Urinary bladder (tissue), 4 donors: ENCODE measurements around the gene GJB5. TPM values are rescaled to one million over a fixed set of nuclear protein-coding genes. Genes with fewer than 3 reads are reported as not detected.

Experiments used
- DNase-seq: peaks from one replicate; pipeline ENCODE4 v3.0.0-alpha.2; 2015; ENCODE audit errors: extremely low spot score
- H3K27ac ChIP-seq: one replicate; pipeline ENCODE4 v1.5.1; 2013; ENCODE audit warnings: low read depth, mild to moderate bottlenecking, moderate library complexity
- H3K36me3 ChIP-seq: one replicate; pipeline ENCODE4 v1.6.1; 2013; ENCODE audit warnings: mild to moderate bottlenecking, moderate library complexity; ENCODE audit not compliant: insufficient read depth
- H3K4me1 ChIP-seq: one replicate; pipeline ENCODE4 v1.6.1; 2013; ENCODE audit warnings: mild to moderate bottlenecking, moderate library complexity; ENCODE audit not compliant: insufficient read depth
- H3K4me3 ChIP-seq: one replicate; pipeline ENCODE4 v1.5.1; 2013; ENCODE audit warnings: low read depth, low read length
- WGBS: extraction: QIAGEN DNeasy Blood & Tissue Kit; methylation state at CpG from one replicate; pipeline ENCODE4 v1.1.7; 2013; 5-methylcytosine and 5-hydroxymethylcytosine counted together
- polyA plus RNA-seq: library from polyadenylated mRNA; stranded (reverse); fragments of 200-250 nt; gene quantifications from one replicate; pipeline ENCODE4 v1.2.3, GENCODE V29; 2013
- total RNA-seq: library from RNA; depleted of rRNA; stranded (reverse); fragments of >200 nt; gene quantifications from one replicate; pipeline ENCODE4 v1.2.3, GENCODE V29; 2014
- donor health status: healthy with polysubstance abuse.
- donor health status: healthy.

The GJB5 gene
- total RNA-seq (2.7 TPM), polyA plus RNA-seq (3.5 TPM)

- Histone ChIP-seq H3K27ac (peak within 1 kb of the TSS; percentile 76), H3K4me1 (no peaks in the 10 kb centered on the region), H3K36me3 (no peaks in the 10 kb centered on the region), H3K4me3 (no peak within 1 kb of the TSS)
- DNase-seq: no peak
- 52% methylated on average over 13 of the region's 13 CpGs for WGBS
These were observed at the start of gene GJB5 for GRCh38 chr1:34754964-34755637. TSS of gene GJB5 (plus strand) at chr1:34755047. CDS start at chr1:34757331, 2,284 bp downstream.

GRCh38 chr1:34705077-34705476, 49.8 kb upstream of the GJB5 start:
- Histone ChIP-seq H3K27ac (no peak overlapping the region), H3K4me3 (no peak overlapping the region), H3K36me3 (no peaks in the 10 kb centered on the region), H3K4me1 (no peaks in the 10 kb centered on the region)
- 46% methylated on average over 3 of the region's 3 CpGs for WGBS
- DNase-seq: no peak

GRCh38 chr1:34708106-34708505, 46.7 kb upstream of the GJB5 start:
- H3K27ac ChIP-seq: no peak overlapping the region
- H3K4me3 ChIP-seq: no peak overlapping the region
- 80% methylated on average over 4 of the region's 4 CpGs for WGBS
- no peak for DNase-seq
- no peaks in the 10 kb centered on the region for H3K4me1 ChIP-seq
- H3K36me3 ChIP-seq: no peaks in the 10 kb centered on the region

- 44% methylated on average over 6 of the region's 6 CpGs for WGBS
- Histone ChIP-seq H3K36me3 (no peaks in the 10 kb centered on the region), H3K4me3 (no peak overlapping the region), H3K4me1 (no peaks in the 10 kb centered on the region), H3K27ac (no peak overlapping the region)
- no peak for DNase-seq
These were observed 45.3 kb upstream of the GJB5 start for GRCh38 chr1:34709547-34709946.

- Histone ChIP-seq H3K4me3 (no peak overlapping the region), H3K4me1 (no peaks in the 10 kb centered on the region), H3K27ac (no peak overlapping the region), H3K36me3 (no peaks in the 10 kb centered on the region)
- no peak for DNase-seq
These were observed 44.0 kb upstream of the GJB5 start for GRCh38 chr1:34710812-34711211.

GRCh38 chr1:34711485-34711884, 43.4 kb upstream of the GJB5 start:
- H3K27ac ChIP-seq: no peak overlapping the region
- H3K4me3 ChIP-seq: no peak overlapping the region
- 69% methylated on average over 4 of the region's 4 CpGs for WGBS
- H3K4me1 ChIP-seq: no peaks in the 10 kb centered on the region
- DNase-seq: no peak
- no peaks in the 10 kb centered on the region for H3K36me3 ChIP-seq

- no peak overlapping the region for H3K27ac ChIP-seq
- no peak overlapping the region for H3K4me3 ChIP-seq
- no peaks in the 10 kb centered on the region for H3K36me3 ChIP-seq
- no peaks in the 10 kb centered on the region for H3K4me1 ChIP-seq
- WGBS: 42% methylated on average over 7 of the region's 7 CpGs
- no peak for DNase-seq
These were observed 42.7 kb upstream of the GJB5 start for GRCh38 chr1:34712007-34712688.

GRCh38 chr1:34713443-34713842, 41.4 kb upstream of the GJB5 start:
- no peak overlapping the region for H3K4me3 ChIP-seq
- H3K27ac ChIP-seq: no peak overlapping the region
- H3K4me1 ChIP-seq: no peaks in the 10 kb centered on the region
- DNase-seq: no peak
- 61% methylated on average over 6 of the region's 6 CpGs for WGBS
- H3K36me3 ChIP-seq: no peaks in the 10 kb centered on the region

- DNase-seq: no peak
- 27% methylated on average over 3 of the region's 3 CpGs for WGBS
- Histone ChIP-seq H3K4me1 (no peaks in the 10 kb centered on the region), H3K36me3 (no peaks in the 10 kb centered on the region), H3K27ac (no peak overlapping the region), H3K4me3 (no peak overlapping the region)
These were observed 40.5 kb upstream of the GJB5 start for GRCh38 chr1:34714386-34714785.

- DNase-seq: no peak
- 81% methylated on average over 3 of the region's 3 CpGs for WGBS
- H3K4me3 ChIP-seq: no peak overlapping the region
- H3K36me3 ChIP-seq: no peaks in the 10 kb centered on the region
- H3K4me1 ChIP-seq: no peaks in the 10 kb centered on the region
- H3K27ac ChIP-seq: no peak overlapping the region
These were observed 39.7 kb upstream of the GJB5 start for GRCh38 chr1:34715139-34715538.

GRCh38 chr1:34721241-34721640, 33.6 kb upstream of the GJB5 start:
- Histone ChIP-seq H3K4me1 (no peaks in the 10 kb centered on the region), H3K27ac (no peak overlapping the region), H3K4me3 (no peak overlapping the region), H3K36me3 (no peaks in the 10 kb centered on the region)
- 67% methylated on average over 4 of the region's 4 CpGs for WGBS
- no peak for DNase-seq

GRCh38 chr1:34721646-34722355, 33.0 kb upstream of the GJB5 start:
- Histone ChIP-seq H3K4me3 (no peak overlapping the region), H3K27ac (no peak overlapping the region), H3K4me1 (no peaks in the 10 kb centered on the region), H3K36me3 (no peaks in the 10 kb centered on the region)
- no peak for DNase-seq
- WGBS: 70% methylated on average over 6 of the region's 6 CpGs

GRCh38 chr1:34726861-34727260, 28.0 kb upstream of the GJB5 start:
- H3K36me3 ChIP-seq: no peaks in the 10 kb centered on the region
- H3K4me1 ChIP-seq: no peaks in the 10 kb centered on the region
- WGBS: 75% methylated on average over 6 of the region's 6 CpGs
- no peak overlapping the region for H3K27ac ChIP-seq
- DNase-seq: no peak
- H3K4me3 ChIP-seq: no peak overlapping the region

GRCh38 chr1:34730485-34730884, 24.4 kb upstream of the GJB5 start:
- no peak overlapping the region for H3K4me3 ChIP-seq
- H3K4me1 ChIP-seq: no peaks in the 10 kb centered on the region
- whole genome bisulfite sequencing: 73% methylated on average over 5 of the region's 5 CpGs
- no peaks in the 10 kb centered on the region for H3K36me3 ChIP-seq
- no peak for DNase-seq
- H3K27ac ChIP-seq: no peak overlapping the region
